T-helper 1 cell treated with Interleukin-12 subunit alpha and Interleukin-12 subunit beta and Interleukin-4 antibody, amounts not matched to agents 30 μg/mL and 1 μg/mL, for 36 hours (primary cell): ENCODE results near the gene PARL.
"Not testable (repeated sequence)": the region's sequence is repeated elsewhere in the genome, so short reads cannot be mapped to it uniquely, and the experiment has no call there.

ENCODE experiments used
- H3K27ac Mint-ChIP-seq: one replicate; pipeline ENCODE4 v1.8.0; 2021; ENCODE audit warnings: mild to moderate bottlenecking, mixed read lengths
- H3K27me3 Mint-ChIP-seq: one replicate; pipeline ENCODE4 v1.8.0; 2021; ENCODE audit warnings: low read depth, mixed read lengths
- H3K36me3 Mint-ChIP-seq: one replicate; pipeline ENCODE4 v1.8.0; 2021; ENCODE audit warnings: low read depth, mixed read lengths
- H3K4me1 Mint-ChIP-seq: one replicate; pipeline ENCODE4 v1.8.0; 2021; ENCODE audit warnings: low read depth, mixed read lengths
- H3K4me3 Mint-ChIP-seq: one replicate; pipeline ENCODE4 v1.8.0; 2021; ENCODE audit warnings: mild to moderate bottlenecking, moderate library complexity, mixed read lengths
- H3K9me3 Mint-ChIP-seq: one replicate; pipeline ENCODE4 v1.8.0; 2021; ENCODE audit warnings: mixed read lengths

The PARL gene

DNA sequence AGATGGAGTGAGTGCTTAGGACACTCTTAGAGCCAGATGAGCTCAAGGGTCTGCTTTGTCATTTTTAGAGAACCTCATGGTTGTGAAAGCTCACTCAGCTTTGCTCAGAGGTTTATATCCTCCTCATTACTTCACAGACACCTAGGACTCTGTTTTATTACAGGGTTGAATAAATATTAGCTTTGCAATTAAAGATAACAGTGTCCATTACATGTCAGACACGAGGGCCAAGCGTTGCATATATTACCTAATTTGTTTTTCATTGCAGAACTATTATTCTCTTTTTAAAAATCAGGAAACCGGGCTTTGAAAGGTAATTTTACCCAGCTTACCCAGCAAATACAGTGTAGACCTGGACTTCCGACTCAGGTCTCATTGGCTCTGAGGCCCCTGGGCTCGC lies 75.4 kb downstream of the PARL start:
- no peaks in the 10 kb centered on the region for H3K9me3 Mint-ChIP-seq
- peaks cover 44% of the 10 kb centered on the region for H3K36me3 Mint-ChIP-seq
- H3K4me1 Mint-ChIP-seq: peaks cover under 1% of the 10 kb centered on the region
- no peaks in the 10 kb centered on the region for H3K27me3 Mint-ChIP-seq
- no peak overlapping the region for H3K4me3 Mint-ChIP-seq
- no peak overlapping the region for H3K27ac Mint-ChIP-seq

DNA sequence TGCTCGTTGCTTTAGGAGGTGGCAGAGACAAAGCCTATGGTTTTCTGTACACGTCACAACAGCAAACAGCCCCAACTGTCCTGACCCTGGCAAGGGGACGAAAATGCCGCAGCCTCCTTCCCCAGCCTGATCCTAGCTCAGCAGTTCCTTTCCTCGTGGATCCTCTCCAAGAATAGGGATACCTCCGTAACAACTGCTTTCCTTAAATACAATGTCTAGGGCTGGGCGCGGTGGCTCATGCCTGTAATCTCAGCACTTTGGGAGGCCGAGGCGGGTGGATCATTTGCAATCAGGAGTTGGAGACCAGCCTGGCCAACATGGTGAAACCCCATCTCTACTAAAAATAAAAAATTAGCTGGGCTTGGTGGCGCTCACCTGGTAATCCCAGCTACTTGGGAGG lies 76.3 kb downstream of the PARL start:
- Mint-ChIP-seq H3K36me3 (peaks cover 51% of the 10 kb centered on the region), H3K27ac (no peak overlapping the region), H3K4me1 (no peaks in the 10 kb centered on the region), H3K9me3 (no peaks in the 10 kb centered on the region), H3K4me3 (no peak overlapping the region), H3K27me3 (no peaks in the 10 kb centered on the region)

DNA sequence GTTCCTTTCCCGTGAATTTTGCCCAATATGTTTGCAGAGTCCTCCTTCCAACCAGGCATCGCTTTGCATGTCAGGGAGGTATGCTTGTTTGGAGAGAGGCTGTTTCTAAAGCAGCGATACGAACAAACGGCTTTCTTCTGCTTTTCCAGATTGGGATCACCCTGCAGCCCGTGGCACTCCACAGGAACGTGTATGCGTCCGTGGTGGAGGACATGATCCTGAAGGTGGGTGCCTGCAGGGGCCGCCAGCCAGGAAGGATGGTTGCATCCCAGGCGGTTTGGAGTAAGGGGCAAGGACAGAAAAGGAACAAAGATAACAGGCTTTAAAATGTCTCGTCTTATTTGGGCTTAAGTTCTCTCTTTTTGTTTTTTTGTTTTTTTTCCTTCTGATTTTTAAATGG lies 76.8 kb downstream of the PARL start:
- Mint-ChIP-seq H3K4me1 (no peaks in the 10 kb centered on the region), H3K27ac (no peak overlapping the region), H3K9me3 (no peaks in the 10 kb centered on the region), H3K4me3 (no peak overlapping the region), H3K36me3 (peaks cover 54% of the 10 kb centered on the region), H3K27me3 (no peaks in the 10 kb centered on the region)

DNA sequence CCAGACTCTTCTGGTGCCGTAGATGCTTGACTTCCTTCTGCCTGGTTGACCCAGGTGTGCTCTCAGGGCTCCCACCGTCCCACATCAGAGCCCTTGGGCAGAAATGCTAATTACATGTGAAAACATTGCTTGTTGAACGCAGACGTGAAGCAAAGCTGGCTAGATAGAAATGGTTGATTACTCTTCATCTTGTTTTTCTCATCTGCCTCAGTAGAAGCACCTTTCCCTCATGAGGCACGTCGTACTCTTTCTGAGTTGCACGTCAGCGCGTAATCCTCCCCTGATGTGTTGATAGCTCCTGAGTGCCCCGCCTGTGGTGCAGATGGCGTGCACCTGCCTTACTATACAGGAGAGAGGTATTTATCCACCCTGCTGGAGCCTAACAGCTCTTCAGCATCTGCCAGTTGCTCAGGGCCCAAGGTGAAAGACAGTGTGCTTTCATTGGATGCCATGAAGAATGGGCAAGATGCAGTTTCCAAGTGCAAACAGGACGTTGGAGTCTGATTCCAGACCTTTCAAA lies 77.4 kb downstream of the PARL start:
- H3K36me3 Mint-ChIP-seq: peaks cover 55% of the 10 kb centered on the region
- no peaks in the 10 kb centered on the region for H3K4me1 Mint-ChIP-seq
- no peaks in the 10 kb centered on the region for H3K9me3 Mint-ChIP-seq
- H3K27me3 Mint-ChIP-seq: no peaks in the 10 kb centered on the region
- no peak overlapping the region for H3K4me3 Mint-ChIP-seq
- H3K27ac Mint-ChIP-seq: no peak overlapping the region

DNA sequence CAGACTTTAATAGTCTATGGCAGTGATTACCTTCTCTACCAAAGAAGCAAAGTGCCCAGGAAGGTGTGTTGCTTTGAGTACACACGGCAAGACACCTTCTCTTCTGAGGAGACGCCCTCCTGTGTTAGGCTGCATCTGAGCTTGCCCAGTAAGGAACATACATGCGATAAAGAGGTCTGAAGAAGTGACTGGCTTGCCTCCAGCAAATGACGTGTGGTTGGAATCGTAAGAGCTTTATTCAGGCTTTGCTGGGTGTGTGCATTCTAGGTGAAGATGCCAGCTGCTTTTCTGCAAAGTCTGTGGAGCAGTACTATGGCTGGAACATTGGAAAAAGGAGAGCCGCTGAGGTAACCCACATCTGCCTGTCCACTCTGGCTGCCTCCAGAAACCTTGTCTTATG lies 81.7 kb downstream of the PARL start:
- no peak overlapping the region for H3K27ac Mint-ChIP-seq
- no peak overlapping the region for H3K4me3 Mint-ChIP-seq
- no peaks in the 10 kb centered on the region for H3K4me1 Mint-ChIP-seq
- no peaks in the 10 kb centered on the region for H3K9me3 Mint-ChIP-seq
- H3K36me3 Mint-ChIP-seq: peaks cover 61% of the 10 kb centered on the region
- H3K27me3 Mint-ChIP-seq: no peaks in the 10 kb centered on the region

DNA sequence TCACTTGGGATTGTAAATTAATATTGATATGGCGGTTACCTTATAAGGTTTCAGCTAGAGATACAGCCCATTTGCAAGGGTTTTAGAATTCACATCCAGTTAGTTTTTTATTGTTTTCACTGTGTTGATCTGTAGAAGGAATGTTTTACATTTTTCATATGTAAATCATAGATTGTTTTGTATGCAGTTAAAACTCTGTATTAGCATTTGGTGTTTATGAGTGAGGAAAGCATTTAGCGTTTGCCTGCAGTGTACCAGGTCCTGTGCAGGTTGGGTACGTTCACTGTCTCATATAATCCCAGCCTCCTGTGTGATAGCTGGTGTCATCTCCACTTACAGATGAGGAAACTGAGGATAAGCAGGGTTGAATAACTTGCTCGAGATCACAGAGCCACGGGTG lies 83.1 kb downstream of the PARL start:
- Mint-ChIP-seq H3K4me3 (no peak overlapping the region), H3K4me1 (no peaks in the 10 kb centered on the region), H3K9me3 (no peaks in the 10 kb centered on the region), H3K27ac (no peak overlapping the region), H3K27me3 (no peaks in the 10 kb centered on the region), H3K36me3 (peaks cover 53% of the 10 kb centered on the region)

DNA sequence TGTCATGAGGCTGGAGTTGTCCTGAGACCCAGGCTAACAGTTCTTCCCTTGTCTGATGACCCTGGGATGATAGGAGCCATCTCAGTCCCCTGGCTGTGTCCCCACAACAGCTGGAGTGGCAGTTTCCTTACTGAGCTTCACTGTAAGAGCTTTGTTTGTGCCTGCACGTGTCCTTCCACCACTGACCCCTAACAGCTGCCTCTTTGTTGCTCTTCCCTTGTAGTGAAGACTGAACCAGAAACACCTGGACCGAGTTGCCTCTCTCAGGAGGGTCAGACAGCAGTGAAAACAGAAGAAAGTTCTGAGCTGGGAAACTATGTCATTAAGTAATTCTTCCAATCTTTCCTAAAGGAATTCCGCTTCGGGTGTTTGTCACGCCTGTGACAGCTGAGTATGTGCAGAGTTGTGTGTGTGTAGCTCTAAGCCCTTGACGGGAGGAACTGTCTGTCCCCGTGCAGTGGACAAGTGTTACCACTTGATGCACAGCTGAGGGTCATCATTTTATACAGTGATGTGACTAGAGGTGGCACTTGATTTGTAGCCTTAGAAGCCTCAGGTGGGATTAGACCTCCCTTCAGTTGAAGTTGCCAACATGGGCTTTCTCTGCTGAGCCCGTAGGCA lies 84.3 kb downstream of the PARL start:
- Mint-ChIP-seq H3K9me3 (no peaks in the 10 kb centered on the region), H3K27ac (no peak overlapping the region), H3K4me1 (no peaks in the 10 kb centered on the region), H3K27me3 (no peaks in the 10 kb centered on the region), H3K4me3 (no peak overlapping the region), H3K36me3 (peaks cover 52% of the 10 kb centered on the region)

DNA sequence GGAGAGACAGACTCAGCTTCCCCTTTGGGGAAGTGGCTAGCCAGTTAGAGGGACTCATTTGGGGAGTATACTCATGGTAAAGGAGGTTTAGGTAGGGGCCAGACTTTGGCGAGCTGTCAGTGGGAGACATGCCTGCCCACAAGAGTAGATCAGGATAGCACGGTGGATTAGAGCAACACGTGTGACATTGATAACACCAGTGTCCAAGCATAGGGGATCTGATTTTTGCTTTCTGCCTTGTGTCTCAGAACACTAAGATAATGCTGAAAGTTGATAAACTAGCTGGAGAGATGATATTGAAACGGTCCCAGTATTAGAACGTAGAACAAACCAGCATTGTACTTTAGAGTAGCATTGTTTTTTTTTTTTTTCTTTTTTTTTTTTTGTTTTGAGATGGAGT lies 85.2 kb downstream of the PARL start:
- H3K4me3 Mint-ChIP-seq: no peak overlapping the region
- H3K27me3 Mint-ChIP-seq: no peaks in the 10 kb centered on the region
- H3K36me3 Mint-ChIP-seq: peaks cover 50% of the 10 kb centered on the region
- H3K9me3 Mint-ChIP-seq: no peaks in the 10 kb centered on the region
- H3K4me1 Mint-ChIP-seq: no peaks in the 10 kb centered on the region
- H3K27ac Mint-ChIP-seq: no peak overlapping the region

DNA sequence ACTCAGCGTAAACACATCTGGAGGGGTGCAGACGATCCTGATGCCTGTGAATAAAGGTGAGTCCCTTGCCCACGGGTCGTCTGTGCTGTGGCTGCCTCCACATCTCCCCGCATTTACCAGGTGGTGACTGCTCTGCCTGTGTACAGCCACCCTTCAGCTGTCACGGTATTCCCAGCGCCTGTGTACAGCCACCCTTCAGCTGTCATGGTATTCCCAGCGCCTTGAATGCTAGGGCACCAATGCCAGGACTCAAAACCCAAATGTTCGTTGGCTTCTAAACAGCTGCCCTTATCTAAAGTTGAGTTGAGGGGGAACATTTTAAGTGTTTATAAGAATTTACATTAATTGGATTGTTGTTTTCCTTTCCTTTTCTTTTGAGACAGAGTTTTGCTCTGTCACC lies 86.7 kb downstream of the PARL start:
- Mint-ChIP-seq H3K4me3 (no peak overlapping the region), H3K4me1 (no peaks in the 10 kb centered on the region), H3K36me3 (peaks cover 49% of the 10 kb centered on the region), H3K27me3 (no peaks in the 10 kb centered on the region), H3K27ac (no peak overlapping the region), H3K9me3 (no peaks in the 10 kb centered on the region)

DNA sequence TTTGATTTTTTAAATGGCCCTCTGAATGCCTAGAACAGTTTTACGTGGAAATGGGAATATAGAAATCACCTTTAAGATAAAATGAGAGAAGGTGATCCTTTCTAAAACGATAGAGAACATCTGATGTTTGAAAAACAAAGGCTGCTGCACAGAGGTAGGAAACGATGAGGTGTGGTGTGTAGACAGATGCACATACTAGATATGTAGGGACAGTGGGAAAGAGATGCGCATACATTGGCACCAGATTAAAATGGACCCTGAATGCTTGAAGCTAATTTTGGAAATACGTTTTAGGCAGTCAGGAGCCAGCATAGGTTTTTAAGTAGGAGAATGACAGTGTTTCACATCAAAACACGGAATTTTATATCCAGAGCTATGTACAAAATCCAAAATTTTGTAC lies 88.3 kb downstream of the PARL start:
- Mint-ChIP-seq H3K36me3 (peaks cover 42% of the 10 kb centered on the region), H3K4me1 (no peaks in the 10 kb centered on the region), H3K9me3 (no peaks in the 10 kb centered on the region), H3K27ac (no peak overlapping the region), H3K4me3 (no peak overlapping the region), H3K27me3 (no peaks in the 10 kb centered on the region)

DNA sequence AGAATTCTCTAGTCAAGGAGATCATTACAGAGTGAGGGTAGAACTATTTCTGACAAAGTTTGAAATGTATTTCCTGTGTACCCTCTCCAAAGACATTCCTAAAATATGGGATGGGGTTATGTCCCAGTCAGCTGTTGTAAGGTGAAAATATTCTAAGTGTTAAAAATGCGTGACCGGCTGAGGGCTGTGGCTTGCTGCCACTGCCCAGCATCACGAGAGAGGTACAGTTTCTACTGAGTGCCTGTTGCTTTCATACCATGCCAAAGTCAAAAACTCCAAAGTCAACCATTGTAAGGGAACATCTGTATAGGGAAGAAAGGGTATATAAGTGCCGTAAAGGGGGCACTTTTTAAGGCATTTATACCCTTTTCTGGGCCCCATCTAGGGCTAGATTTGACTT lies 90.2 kb downstream of the PARL start:
- Mint-ChIP-seq H3K27ac (peak overlapping the region; percentile 59), H3K9me3 (no peaks in the 10 kb centered on the region), H3K4me1 (peaks cover 5% of the 10 kb centered on the region), H3K4me3 (no peak overlapping the region), H3K36me3 (peaks cover 40% of the 10 kb centered on the region), H3K27me3 (no peaks in the 10 kb centered on the region)

DNA sequence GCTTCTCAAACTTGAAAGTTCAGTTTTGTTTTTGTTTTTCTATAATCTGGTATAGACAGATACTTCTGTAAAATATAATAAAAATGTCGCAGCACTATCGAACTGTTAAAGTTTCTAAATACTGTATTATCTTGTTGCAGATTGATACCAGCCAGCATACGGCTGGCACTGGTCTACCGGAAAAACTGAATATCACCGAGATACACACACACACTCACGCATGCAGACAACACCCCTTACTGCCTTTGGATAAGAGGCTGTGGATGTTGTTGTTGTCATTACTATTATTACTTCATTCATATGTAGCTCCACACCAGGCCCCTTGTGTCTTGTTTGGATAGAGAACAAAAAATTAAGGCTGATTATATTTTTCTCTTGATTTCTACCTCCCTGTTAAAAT lies 91.7 kb downstream of the PARL start:
- Mint-ChIP-seq H3K36me3 (peaks cover 31% of the 10 kb centered on the region), H3K27me3 (no peaks in the 10 kb centered on the region), H3K9me3 (no peaks in the 10 kb centered on the region), H3K27ac (no peak overlapping the region), H3K4me1 (peaks cover 8% of the 10 kb centered on the region), H3K4me3 (no peak overlapping the region)

DNA sequence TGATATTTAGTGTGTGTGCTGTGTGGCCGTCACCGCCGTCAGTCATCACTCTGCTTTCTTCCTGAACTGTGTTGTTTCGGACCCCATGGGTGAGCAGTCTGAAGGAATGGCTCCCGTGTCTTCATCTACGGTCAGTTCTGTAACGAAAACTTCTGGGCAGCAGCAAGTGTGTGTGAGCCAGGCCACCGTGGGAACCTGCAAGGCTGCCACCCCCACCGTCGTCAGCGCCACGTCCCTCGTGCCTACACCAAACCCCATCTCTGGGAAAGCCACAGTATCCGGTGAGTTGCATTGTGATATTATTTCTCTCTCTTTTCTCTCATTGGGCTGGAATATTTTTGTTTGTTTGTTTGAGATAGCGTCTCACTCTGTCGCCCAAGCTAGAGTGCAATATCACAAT lies 94.0 kb downstream of the PARL start:
- Mint-ChIP-seq H3K4me3 (no peak overlapping the region), H3K27ac (no peak overlapping the region), H3K4me1 (peaks cover 8% of the 10 kb centered on the region), H3K27me3 (no peaks in the 10 kb centered on the region), H3K36me3 (peaks cover 39% of the 10 kb centered on the region), H3K9me3 (no peaks in the 10 kb centered on the region)

DNA sequence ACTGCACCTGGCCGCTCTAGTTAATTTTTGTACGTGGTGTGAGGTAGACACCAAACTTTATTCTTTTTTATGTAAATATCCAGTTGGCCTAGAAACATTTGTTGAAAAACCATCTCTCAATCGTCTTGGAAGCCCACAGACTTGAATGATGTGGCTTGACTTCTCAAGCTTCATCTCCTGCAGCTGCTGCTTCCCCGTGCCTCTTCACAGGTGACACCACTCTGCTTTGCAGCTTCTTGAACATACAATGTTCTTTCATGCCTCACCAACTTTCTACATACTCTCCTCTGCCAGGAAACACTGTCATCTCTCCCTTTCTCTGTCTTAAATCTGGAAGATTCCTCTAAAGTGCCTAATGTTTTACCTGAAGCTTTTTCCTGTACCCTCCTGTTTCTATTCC lies 94.9 kb downstream of the PARL start:
- peaks cover 40% of the 10 kb centered on the region for H3K36me3 Mint-ChIP-seq
- H3K27me3 Mint-ChIP-seq: no peaks in the 10 kb centered on the region
- no peaks in the 10 kb centered on the region for H3K9me3 Mint-ChIP-seq
- peaks cover 8% of the 10 kb centered on the region for H3K4me1 Mint-ChIP-seq
- no peak overlapping the region for H3K27ac Mint-ChIP-seq
- no peak overlapping the region for H3K4me3 Mint-ChIP-seq

DNA sequence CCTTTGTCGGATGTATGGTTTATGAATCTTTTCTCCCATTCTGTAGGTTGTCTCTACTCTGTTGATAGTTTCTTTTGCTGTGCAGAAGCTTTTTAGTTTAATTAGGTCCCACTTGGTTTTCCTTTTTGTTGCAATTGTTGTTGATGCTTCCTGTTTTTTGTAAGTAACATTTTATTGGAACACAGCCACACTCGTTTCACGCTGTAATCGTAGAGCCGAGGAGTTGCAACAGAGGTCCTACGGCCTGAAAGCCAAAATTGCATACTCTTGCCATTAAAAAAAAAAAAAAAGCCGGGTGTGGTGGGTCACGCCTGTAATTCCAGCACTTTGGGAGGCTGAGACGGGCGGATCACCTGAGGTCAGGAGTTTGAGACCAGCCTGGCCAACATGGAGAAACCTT lies 100.2 kb downstream of the PARL start:
- H3K27me3 Mint-ChIP-seq, H3K27ac Mint-ChIP-seq, H3K4me1 Mint-ChIP-seq, H3K4me3 Mint-ChIP-seq, H3K9me3 Mint-ChIP-seq: not testable (repeated sequence)
- peaks cover 48% of the 10 kb centered on the region for H3K36me3 Mint-ChIP-seq
